ENCODE measurements around the gene ZBTB25.

GRCh38 chr14:64439141-64439540, 64.5 kb downstream of the ZBTB25 start:
- no peak for TF ChIP-seq CTCF (optimal IDR thresholded peaks at IDR 0.05 in 1 of 3, IDR thresholded peaks at IDR 0.05 in 1 of 3, conservative IDR thresholded peaks at IDR 0.05 in 1 of 3; ENCODE audit: extremely low read depth in 1 of 3, insufficient read depth in 2 of 3, low read length in 3 of 3)
- TF ChIP-seq EZH2 (IDR thresholded peaks at IDR 0.05; ENCODE audit: low read length) = no peak
